WTC11 (cell line): ENCODE results near the gene VEGFB. TPM values are rescaled to one million over a fixed set of nuclear protein-coding genes. Genes with fewer than 3 reads are reported as not detected.

Source experiments
- AR ChIP-seq: fragments of 250-450 bp; sonication (Bioruptor Pico); IDR thresholded peaks from 2 replicates; pipeline ENCODE4 v1.9.0; 2021; ENCODE audit warnings: mild to moderate bottlenecking
- ATF1 ChIP-seq: sonication (generic); formaldehyde crosslinking; IDR thresholded peaks from 2 replicates; pipeline ENCODE4 v1.8.1; 2023; ENCODE audit warnings: mild to moderate bottlenecking, moderate library complexity, missing genetic modification reagents
- ATF3 ChIP-seq: sonication (generic); formaldehyde crosslinking; conservative IDR thresholded peaks from 2 replicates; pipeline ENCODE4 v1.8.1; 2022; ENCODE audit warnings: mild to moderate bottlenecking, missing genetic modification reagents
- ATF6 ChIP-seq: sonication (generic); formaldehyde crosslinking; IDR thresholded peaks from 2 replicates; pipeline ENCODE4 v1.8.1; 2023; ENCODE audit warnings: mild to moderate bottlenecking, missing genetic modification reagents
- CREM ChIP-seq: sonication (generic); formaldehyde crosslinking; IDR thresholded peaks from 2 replicates; pipeline ENCODE4 v1.8.1; 2022; ENCODE audit warnings: mild to moderate bottlenecking, missing genetic modification reagents, moderate library complexity
- ERG ChIP-seq: fragments of 250-450 bp; sonication (Bioruptor Pico); IDR thresholded peaks from 2 replicates; pipeline ENCODE4 v1.8.0; 2021; ENCODE audit warnings: mild to moderate bottlenecking
- ETV6 ChIP-seq: sonication (generic); formaldehyde crosslinking; IDR thresholded peaks from 2 replicates; pipeline ENCODE4 v1.8.1; 2022; ENCODE audit warnings: mild to moderate bottlenecking, missing genetic modification reagents
- FOXJ3 ChIP-seq: sonication (generic); formaldehyde crosslinking; IDR thresholded peaks from 2 replicates; pipeline ENCODE4 v1.9.0; 2021; ENCODE audit warnings: missing genetic modification reagents, mild to moderate bottlenecking, borderline replicate concordance
- GTF2I ChIP-seq: fragments of 250-450 bp; sonication (Bioruptor Pico); conservative IDR thresholded peaks from 2 replicates; pipeline ENCODE4 v1.4.0; 2021; ENCODE audit warnings: mild to moderate bottlenecking
- IRF1 ChIP-seq: sonication (generic); formaldehyde crosslinking; IDR thresholded peaks from 2 replicates; pipeline ENCODE4 v1.8.0; 2023; ENCODE audit warnings: missing genetic modification reagents
- IRF2 ChIP-seq: sonication (generic); formaldehyde crosslinking; IDR thresholded peaks from 2 replicates; pipeline ENCODE4 v1.8.0; 2022; ENCODE audit warnings: low read depth, missing genetic modification reagents, borderline replicate concordance
- KAT7 ChIP-seq: sonication (generic); formaldehyde crosslinking; IDR thresholded peaks from 2 replicates; pipeline ENCODE4 v1.8.1; 2023; ENCODE audit warnings: missing genetic modification reagents, mild to moderate bottlenecking, borderline replicate concordance
- MAX ChIP-seq: sonication (generic); formaldehyde crosslinking; IDR thresholded peaks from 2 replicates; pipeline ENCODE4 v1.8.0; 2022; ENCODE audit warnings: mild to moderate bottlenecking, missing genetic modification reagents
- NFE2L1 ChIP-seq: sonication (generic); formaldehyde crosslinking; IDR thresholded peaks from 2 replicates; pipeline ENCODE4 v1.8.1; 2023; ENCODE audit warnings: missing genetic modification reagents
- NR1H2 ChIP-seq: sonication (generic); formaldehyde crosslinking; IDR thresholded peaks from 2 replicates; pipeline ENCODE4 v1.9.0; 2021; ENCODE audit warnings: mild to moderate bottlenecking, moderate library complexity, missing genetic modification reagents
- PREB ChIP-seq: sonication (generic); formaldehyde crosslinking; IDR thresholded peaks from 2 replicates; pipeline ENCODE4 v1.8.1; 2022; ENCODE audit warnings: mild to moderate bottlenecking, missing genetic modification reagents, moderate library complexity, borderline replicate concordance
- PRRX2 ChIP-seq: fragments of 250-450 bp; sonication (Bioruptor Pico); IDR thresholded peaks from 2 replicates; pipeline ENCODE4 v1.8.0; 2021; ENCODE audit warnings: mild to moderate bottlenecking
- RORB ChIP-seq: fragments of 250-450 bp; sonication (Bioruptor Pico); IDR thresholded peaks from 2 replicates; pipeline ENCODE4 v1.9.0; 2021; ENCODE audit warnings: mild to moderate bottlenecking
- SMAD3 ChIP-seq: sonication (generic); formaldehyde crosslinking; IDR thresholded peaks from 2 replicates; pipeline ENCODE4 v1.8.0; 2022; ENCODE audit warnings: missing genetic modification reagents, mild to moderate bottlenecking, borderline replicate concordance
- SMAD4 ChIP-seq: sonication (generic); formaldehyde crosslinking; IDR thresholded peaks from 2 replicates; pipeline ENCODE4 v1.8.0; 2022; ENCODE audit warnings: mild to moderate bottlenecking, missing genetic modification reagents
- SOX15 ChIP-seq: fragments of 250-450 bp; sonication (Bioruptor Pico); IDR thresholded peaks from 2 replicates; pipeline ENCODE4 v1.9.0; 2021; ENCODE audit warnings: mild to moderate bottlenecking
- TEAD1 ChIP-seq: sonication (generic); formaldehyde crosslinking; IDR thresholded peaks from 2 replicates; pipeline ENCODE4 v1.8.0; 2022; ENCODE audit warnings: mild to moderate bottlenecking, missing genetic modification reagents
- TEAD4 ChIP-seq: sonication (generic); formaldehyde crosslinking; IDR thresholded peaks from 2 replicates; pipeline ENCODE4 v1.8.0; 2022; ENCODE audit warnings: mild to moderate bottlenecking, missing genetic modification reagents
- ZNF232 ChIP-seq: sonication (generic); formaldehyde crosslinking; IDR thresholded peaks from 2 replicates; pipeline ENCODE4 v1.8.0; 2022; ENCODE audit warnings: mild to moderate bottlenecking, missing genetic modification reagents
- ZNF281 ChIP-seq: sonication (generic); formaldehyde crosslinking; IDR thresholded peaks from 2 replicates; pipeline ENCODE4 v1.8.0; 2023; ENCODE audit warnings: mild to moderate bottlenecking, missing genetic modification reagents
- ZNF317 ChIP-seq: sonication (generic); formaldehyde crosslinking; IDR thresholded peaks from 2 replicates; pipeline ENCODE4 v1.8.1; 2023; ENCODE audit warnings: low read depth, mild to moderate bottlenecking, moderate library complexity, missing genetic modification reagents, borderline replicate concordance
- ZNF396 ChIP-seq: fragments of 250-450 bp; sonication (Bioruptor Pico); IDR thresholded peaks from 2 replicates; pipeline ENCODE4 v1.8.0; 2021; ENCODE audit warnings: mild to moderate bottlenecking, moderate library complexity, borderline replicate concordance
- ZNF423 ChIP-seq: fragments of 250-450 bp; sonication (Bioruptor Pico); IDR thresholded peaks from 2 replicates; pipeline ENCODE4 v2.1.2; 2022; ENCODE audit warnings: mild to moderate bottlenecking, moderate library complexity
- ZNF671 ChIP-seq: fragments of 250-450 bp; sonication (Bioruptor Pico); IDR thresholded peaks from 2 replicates; pipeline ENCODE4 v1.8.0; 2021; ENCODE audit warnings: mild to moderate bottlenecking
- total RNA-seq: library from RNA; stranded (reverse); gene quantifications from 3 replicates; pipeline ENCODE4 v1.2.3, GENCODE V29; 2021

Gene VEGFB
- total RNA-seq, 1 experiment from 2014 or later, result 51.7 TPM

- TF ChIP-seq ZNF281 (CRISPR knock-in tag) (no peak), SMAD4 (CRISPR knock-in tag) (no peak), TEAD4 (CRISPR knock-in tag) (no peak), IRF1 (CRISPR knock-in tag) (no peak), RORB (CRISPR knock-in tag) (no peak), ZNF317 (0 out of 2 replicates have a peak, but pooled peaks have one; percentile 8), GTF2I (CRISPR knock-in tag) (no peak), ATF6 (CRISPR knock-in tag) (no peak), SMAD3 (CRISPR knock-in tag) (no peak), PRRX2 (no peak), NFE2L1 (CRISPR knock-in tag) (no peak), ATF1 (no peak), FOXJ3 (no peak), ZNF232 (CRISPR knock-in tag) (no peak), ZNF671 (no peak), PREB (no peak), ZNF396 (CRISPR knock-in tag) (no peak), MAX (CRISPR knock-in tag) (no peak; the same call in 1 of the 2 replicates), IRF2 (CRISPR knock-in tag) (no peak), AR (CRISPR knock-in tag) (no peak), ETV6 (CRISPR knock-in tag) (peak; percentile 91), ZNF423 (CRISPR knock-in tag) (no peak), ATF3 (CRISPR knock-in tag) (no peak), SOX15 (CRISPR knock-in tag) (no peak), KAT7 (0 out of 2 replicates have a peak, but pooled peaks have one; percentile 50), ERG (CRISPR knock-in tag) (no peak), NR1H2 (no peak), CREM (CRISPR knock-in tag) (peak; percentile 60; the same call in 1 of the 2 replicates), TEAD1 (peak; percentile 14; the same call in 1 of the 2 replicates)
Observed at GRCh38 chr11:64225608-64226506, 8.5 kb upstream of the VEGFB start, which contains the start of the genes NUDT22 and TRPT1 (continued).
